HL-60 (cell line): ENCODE data around the gene KCNH1.

ENCODE experiments used
- GABPA ChIP-seq: IDR thresholded peaks from 2 replicates; pipeline ENCODE4 v1.6.1; 2012; ENCODE audit warnings: low read depth
- POLR2AphosphoS5 ChIP-seq: IDR thresholded peaks from 2 replicates; pipeline ENCODE4 v1.6.1; 2012; ENCODE audit warnings: low read depth
- TF ChIP-seq, protein P1 (sequence below): IDR thresholded peaks from one replicate; pipeline ENCODE4 v1.5.1; 2011; ENCODE audit warnings: low read length, control low read depth, inconsistent platforms; ENCODE audit not compliant: insufficient read depth
- TF ChIP-seq, protein P2 (sequence below): IDR thresholded peaks from 2 replicates; pipeline ENCODE4 v1.6.1; 2012; ENCODE audit warnings: low read depth; ENCODE audit not compliant: insufficient replicate concordance

DNA sequence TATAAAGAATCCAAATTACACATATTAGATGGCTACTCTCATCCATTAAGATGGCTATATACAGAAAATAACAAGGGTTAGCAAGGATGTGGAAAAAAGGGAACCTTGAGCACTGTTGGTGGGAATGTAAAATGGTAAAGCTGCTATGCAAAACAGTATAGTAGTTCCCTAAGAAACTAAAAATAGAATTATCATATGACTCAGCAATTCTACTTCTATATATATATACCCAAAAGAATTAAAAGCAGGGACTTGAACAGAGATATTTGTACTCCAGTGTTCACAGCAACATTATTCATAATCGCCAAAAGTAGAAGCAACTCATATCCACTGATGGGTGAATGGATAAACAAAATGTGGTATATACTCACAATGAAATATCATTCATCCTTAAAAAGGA is 126.1 kb downstream of the KCNH1 start:
- TF ChIP-seq, protein P1, sequence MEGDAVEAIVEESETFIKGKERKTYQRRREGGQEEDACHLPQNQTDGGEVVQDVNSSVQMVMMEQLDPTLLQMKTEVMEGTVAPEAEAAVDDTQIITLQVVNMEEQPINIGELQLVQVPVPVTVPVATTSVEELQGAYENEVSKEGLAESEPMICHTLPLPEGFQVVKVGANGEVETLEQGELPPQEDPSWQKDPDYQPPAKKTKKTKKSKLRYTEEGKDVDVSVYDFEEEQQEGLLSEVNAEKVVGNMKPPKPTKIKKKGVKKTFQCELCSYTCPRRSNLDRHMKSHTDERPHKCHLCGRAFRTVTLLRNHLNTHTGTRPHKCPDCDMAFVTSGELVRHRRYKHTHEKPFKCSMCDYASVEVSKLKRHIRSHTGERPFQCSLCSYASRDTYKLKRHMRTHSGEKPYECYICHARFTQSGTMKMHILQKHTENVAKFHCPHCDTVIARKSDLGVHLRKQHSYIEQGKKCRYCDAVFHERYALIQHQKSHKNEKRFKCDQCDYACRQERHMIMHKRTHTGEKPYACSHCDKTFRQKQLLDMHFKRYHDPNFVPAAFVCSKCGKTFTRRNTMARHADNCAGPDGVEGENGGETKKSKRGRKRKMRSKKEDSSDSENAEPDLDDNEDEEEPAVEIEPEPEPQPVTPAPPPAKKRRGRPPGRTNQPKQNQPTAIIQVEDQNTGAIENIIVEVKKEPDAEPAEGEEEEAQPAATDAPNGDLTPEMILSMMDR: no peak
- TF ChIP-seq, protein P2, sequence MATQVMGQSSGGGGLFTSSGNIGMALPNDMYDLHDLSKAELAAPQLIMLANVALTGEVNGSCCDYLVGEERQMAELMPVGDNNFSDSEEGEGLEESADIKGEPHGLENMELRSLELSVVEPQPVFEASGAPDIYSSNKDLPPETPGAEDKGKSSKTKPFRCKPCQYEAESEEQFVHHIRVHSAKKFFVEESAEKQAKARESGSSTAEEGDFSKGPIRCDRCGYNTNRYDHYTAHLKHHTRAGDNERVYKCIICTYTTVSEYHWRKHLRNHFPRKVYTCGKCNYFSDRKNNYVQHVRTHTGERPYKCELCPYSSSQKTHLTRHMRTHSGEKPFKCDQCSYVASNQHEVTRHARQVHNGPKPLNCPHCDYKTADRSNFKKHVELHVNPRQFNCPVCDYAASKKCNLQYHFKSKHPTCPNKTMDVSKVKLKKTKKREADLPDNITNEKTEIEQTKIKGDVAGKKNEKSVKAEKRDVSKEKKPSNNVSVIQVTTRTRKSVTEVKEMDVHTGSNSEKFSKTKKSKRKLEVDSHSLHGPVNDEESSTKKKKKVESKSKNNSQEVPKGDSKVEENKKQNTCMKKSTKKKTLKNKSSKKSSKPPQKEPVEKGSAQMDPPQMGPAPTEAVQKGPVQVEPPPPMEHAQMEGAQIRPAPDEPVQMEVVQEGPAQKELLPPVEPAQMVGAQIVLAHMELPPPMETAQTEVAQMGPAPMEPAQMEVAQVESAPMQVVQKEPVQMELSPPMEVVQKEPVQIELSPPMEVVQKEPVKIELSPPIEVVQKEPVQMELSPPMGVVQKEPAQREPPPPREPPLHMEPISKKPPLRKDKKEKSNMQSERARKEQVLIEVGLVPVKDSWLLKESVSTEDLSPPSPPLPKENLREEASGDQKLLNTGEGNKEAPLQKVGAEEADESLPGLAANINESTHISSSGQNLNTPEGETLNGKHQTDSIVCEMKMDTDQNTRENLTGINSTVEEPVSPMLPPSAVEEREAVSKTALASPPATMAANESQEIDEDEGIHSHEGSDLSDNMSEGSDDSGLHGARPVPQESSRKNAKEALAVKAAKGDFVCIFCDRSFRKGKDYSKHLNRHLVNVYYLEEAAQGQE: no peak
- TF ChIP-seq POLR2AphosphoS5 (no peak), GABPA (no peak)
